DMS114 treated with DMSO at 0.1 percent for 48 hours (cell line): ENCODE data around the gene TXNIP.

ENCODE experiments used
- DNase-seq: peaks from one replicate; lab custom pipeline; 2025; ENCODE audit not compliant: unreplicated experiment; lab: John Stamatoyannopoulos, UW

The TXNIP gene

DNA sequence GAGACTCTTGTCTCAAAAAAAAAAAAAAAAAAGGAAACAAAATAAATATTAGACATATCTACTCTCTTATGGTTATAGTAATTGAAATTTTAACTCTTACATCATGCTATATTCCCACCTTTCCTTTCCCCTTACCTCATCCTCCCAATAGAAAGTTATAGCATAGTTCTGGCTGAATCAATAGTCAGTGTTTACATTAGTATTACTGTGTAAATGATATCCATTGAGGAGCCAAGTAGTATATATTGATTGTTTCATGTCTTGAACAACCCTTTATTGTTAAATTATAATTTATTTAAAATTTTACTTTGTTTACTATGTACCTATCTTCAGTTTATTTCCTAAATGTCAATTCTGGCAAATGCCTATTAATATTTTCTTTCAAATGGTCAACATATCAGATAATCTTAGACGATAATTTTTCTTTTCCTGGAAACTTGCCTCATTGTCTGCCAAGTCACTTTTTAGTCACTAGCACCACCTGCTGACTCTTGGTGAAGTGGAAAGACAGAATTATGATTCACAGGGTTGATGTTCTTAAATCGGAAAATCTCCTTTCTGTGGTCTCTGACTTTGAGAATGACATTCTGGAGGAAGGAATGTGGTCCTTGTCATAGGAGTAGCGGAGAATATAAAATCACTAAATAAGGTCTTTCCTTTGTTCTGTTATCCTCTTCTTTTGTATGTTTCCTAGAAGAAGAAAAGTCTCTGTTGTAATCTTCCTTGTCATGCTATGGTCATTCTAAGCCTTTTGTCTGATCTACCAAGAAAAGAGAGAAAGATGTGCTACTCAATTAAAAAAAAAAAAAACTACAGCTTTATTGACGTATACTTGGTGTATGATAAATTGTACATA is 16.6 kb upstream of the TXNIP start:
- peak; percentile 70 for DNase-seq

DNA sequence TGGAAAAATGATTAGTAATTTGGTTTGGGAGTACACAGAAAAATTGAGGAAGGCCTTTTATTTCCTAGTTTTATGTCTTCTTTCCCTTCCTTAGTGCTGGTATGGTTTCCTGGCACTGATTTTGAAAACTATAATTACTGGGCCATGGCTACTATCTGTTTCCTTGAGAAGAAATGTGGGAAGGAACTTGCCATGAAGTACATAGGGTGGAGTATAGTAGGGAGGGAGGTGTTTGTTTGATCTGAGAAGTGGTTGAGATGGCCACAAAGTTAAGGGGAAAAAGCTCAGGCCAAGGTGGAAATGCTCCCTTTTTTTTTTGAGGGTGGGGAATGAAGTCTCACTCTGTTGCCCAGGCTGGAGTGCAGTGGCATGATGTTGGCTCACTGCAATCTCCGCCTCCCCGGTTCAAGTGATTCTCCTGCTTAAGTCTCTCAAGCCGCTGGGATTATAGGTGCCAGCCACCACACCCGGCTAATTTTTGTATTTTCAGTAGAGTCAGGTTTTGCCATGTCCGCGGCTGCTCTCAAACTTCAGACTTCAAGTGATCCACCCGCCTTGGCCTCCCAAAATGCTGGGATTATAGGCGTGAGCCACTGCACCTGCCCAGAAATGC is 13.9 kb upstream of the TXNIP start:
- no peak for DNase-seq

- no peak for DNase-seq
Observed at GRCh38 chr1:146007489-146008133, 11.2 kb upstream of the TXNIP start.

DNA sequence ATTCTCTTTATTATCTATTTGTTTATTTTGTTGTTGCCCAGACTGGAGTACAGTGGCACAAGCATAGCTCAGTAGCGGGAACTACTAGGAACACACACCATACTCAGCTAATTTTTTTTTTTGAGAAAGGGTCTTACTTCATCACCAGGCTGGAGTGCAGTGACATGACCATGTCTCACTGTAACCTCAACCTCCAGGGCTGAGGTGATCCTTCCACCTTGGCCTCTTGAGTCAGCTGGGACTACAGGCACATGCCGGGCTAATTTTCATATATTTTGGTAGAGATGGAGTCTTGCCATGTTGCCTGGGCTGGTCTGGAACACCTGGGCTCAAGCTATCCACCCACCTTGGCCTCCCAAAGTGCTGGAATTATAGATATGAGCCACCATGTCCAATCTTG is 5.3 kb upstream of the TXNIP start:
- no peak for DNase-seq

DNA sequence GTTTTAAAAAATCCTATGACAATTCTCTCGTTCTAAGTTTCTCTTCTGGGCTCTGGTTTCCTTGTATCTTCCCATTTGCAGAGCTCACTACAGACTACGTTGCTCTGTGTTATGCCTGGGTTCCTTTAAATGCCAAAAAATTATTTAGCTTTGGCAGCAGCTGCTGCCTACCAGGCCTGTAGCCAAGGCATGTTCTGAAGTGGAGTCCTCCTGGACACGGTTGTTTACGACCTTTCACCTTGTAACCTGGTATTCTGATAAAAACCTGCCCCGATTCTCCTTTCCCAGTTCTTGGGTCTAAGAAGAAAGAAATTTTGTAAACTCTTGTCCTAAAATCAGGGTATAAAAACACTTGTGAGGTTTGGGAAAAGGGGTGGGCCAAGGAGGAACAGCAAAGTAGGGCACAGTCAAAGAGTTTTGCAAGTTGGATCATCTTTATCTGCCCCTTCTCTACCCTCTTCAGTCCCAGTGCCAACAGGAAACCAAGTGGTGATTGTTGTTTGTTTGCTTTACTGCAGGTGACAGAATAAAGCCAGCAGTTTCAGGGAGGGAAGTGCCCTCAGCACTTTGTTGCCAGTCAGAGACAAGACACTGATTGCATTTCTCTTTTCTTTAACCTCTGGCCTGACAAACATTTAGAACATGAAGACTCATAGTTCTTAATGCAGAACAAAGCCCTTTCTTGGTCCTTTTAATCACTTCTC is 3.1 kb upstream of the TXNIP start:
- no peak for DNase-seq

- no peak for DNase-seq
Observed at GRCh38 chr1:145997718-145998023, 1.3 kb upstream of the TXNIP start.

- no peak for DNase-seq
Observed at GRCh38 chr1:145997016-145997717, 788 bp upstream of the TXNIP start.

- no peak for DNase-seq
Observed at GRCh38 chr1:145995964-145996432, 381 bp downstream of the TXNIP start.

- no peak for DNase-seq
Observed at GRCh38 chr1:145995148-145995881, 1.1 kb downstream of the TXNIP start.

- DNase-seq, result no peak
Observed at GRCh38 chr1:145994391-145995120, 1.8 kb downstream of the TXNIP start.

GRCh38 chr1:145993618-145994390 is 2.6 kb downstream of the TXNIP start:
- DNase-seq, result no peak

DNA sequence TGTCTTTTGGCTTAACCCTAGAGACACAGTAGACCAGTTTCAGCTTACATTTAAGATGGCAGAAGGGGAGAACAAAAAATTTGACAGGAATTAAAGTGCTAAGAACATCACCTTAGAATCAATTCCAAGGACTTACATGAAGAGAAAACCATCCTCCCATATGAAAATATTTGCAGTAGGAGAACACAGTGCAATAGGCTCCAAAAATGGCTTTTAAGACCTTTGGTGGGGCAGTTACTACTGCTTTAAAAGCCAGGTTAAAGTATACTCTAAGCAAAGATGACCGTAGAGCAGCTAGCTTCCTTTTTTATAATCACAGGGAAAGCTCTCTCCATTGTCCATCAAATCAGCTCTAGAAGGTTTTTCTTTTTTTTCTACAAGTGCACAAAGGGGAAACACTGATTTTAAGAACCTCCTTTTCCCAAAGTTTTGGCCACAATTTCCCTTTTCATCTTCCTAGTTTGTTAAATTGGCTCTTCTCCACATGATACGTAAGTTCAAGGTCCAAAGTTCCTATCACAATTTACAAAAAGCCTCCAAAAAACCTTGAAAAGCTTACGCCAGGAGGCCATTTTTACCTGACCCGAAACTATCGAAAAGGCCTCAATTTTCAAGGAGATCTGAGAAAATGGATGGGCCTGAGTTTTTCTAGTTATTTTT is 3.3 kb downstream of the TXNIP start:
- no peak for DNase-seq

- DNase-seq, result no peak
Observed at GRCh38 chr1:145992502-145992936, 3.9 kb downstream of the TXNIP start.

- no peak for DNase-seq
Observed at GRCh38 chr1:145991735-145992412, 4.5 kb downstream of the TXNIP start.

DNA sequence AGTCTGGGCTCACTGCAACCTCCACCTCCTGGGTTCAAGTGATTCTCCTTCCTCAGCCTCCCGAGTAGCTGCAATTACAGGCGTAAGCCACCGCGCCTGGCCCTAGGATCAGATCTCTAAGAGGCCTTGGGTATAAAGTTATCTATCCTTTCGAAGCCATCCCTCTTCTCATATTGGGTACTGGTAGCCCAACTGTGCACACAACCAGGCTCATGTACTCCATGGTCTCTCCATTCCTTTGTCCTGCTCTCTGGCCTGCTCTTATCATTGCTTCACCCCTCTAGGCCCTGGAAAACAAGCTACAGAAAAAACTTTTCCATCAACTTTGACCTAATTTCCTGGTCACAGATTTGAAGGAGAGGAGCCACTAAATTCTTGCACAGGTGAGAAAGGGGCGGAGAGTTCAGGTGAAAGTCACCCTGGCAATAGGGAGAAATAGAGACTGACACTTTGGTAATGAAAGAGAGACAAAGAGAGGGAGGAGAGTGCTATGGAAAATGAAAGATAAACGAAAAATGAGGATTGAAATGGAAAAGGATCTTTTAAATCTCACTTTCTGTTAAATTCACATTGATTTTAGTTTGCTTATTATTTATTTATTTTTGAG is 6.0 kb downstream of the TXNIP start:
- no peak for DNase-seq

DNA sequence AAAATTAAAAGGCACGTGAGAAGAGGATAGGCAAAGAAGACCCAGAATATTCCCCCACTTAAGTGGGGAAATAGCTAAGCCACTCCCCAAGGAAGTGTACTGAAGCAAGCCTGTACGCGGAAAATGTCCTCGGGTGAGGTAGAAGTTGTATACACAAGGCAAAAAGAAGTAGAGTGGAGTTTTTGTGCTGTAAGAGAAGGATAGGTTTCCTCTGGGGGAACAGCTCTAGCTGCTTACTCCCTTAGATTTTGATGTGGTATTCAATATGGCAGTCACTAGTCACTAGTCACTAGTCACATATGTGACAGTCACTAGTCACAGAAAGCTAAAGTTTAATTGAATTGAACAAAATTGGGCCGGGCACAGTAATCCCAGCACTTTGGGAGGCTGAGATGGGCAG is 7.6 kb downstream of the TXNIP start:
- DNase-seq, result no peak

DNA sequence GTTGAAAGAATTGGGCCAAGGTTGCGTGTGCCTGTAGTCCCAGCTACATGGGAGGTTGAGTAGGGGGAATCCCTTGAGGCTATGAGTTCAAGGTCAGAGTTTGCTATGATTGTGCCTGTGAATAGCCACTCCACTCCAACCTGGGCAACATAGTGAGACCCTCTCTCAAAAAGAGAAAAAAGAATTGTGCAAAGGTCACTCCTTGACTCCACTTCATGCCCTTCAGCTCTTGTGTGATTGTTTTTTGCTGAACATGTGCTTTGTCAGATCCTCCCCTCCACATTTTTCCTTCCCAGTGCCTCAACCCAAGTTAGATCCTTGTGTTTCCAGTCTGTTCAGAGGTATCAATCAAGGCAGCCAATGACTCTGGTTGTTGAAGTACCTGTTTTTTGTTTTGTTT is 8.5 kb downstream of the TXNIP start:
- DNase-seq, result no peak
